ENCODE measurements around the gene RAB7B.

The RAB7B gene

GRCh38 chr1:205955499-205955898, 47.7 kb downstream of the RAB7B start:
- TF ChIP-seq CTCF (IDR thresholded peaks at IDR 0.05; ENCODE audit: control insufficient read depth, insufficient read depth, low read depth, low read length, missing control alignments): no peak
- no peak for DNase-seq (ENCODE audit: low read depth)
- no peak overlapping the region for H3K4me3 ChIP-seq (ENCODE audit: control insufficient read depth, low read depth, low read length)

- no peak for TF ChIP-seq CTCF (IDR thresholded peaks at IDR 0.05; ENCODE audit: control insufficient read depth, insufficient read depth, low read depth, low read length, missing control alignments)
- H3K4me3 ChIP-seq (ENCODE audit: control insufficient read depth, low read depth, low read length): no peak overlapping the region
- DNase-seq (ENCODE audit: low read depth): no peak
Measured at GRCh38 chr1:205954819-205955404, 48.3 kb downstream of the RAB7B start.

DNA sequence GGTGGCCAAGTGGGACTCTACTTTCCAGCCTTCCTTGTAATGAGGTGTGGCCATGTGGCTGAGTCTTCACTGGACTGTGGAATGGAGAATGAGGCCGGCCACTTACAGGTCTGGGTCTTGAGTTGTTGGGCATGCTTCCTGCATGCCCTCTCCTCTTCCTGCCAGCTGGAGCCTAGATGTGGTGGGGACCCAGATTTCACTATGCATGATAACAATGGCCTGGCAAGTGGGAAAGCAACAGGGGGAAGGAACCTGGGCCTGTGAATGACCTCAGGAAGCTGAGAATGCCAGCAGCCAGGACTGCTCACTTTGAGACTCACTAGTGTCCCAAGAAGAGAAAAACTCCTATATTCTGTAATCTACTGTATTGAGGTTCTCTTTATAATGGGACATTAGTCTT, 51.4 kb downstream of the RAB7B start:
- no peak for DNase-seq (ENCODE audit: low read depth)
- H3K4me3 ChIP-seq (ENCODE audit: control insufficient read depth, low read depth, low read length): no peak overlapping the region
- no peak for TF ChIP-seq CTCF (IDR thresholded peaks at IDR 0.05; ENCODE audit: control insufficient read depth, insufficient read depth, low read depth, low read length, missing control alignments)

DNA sequence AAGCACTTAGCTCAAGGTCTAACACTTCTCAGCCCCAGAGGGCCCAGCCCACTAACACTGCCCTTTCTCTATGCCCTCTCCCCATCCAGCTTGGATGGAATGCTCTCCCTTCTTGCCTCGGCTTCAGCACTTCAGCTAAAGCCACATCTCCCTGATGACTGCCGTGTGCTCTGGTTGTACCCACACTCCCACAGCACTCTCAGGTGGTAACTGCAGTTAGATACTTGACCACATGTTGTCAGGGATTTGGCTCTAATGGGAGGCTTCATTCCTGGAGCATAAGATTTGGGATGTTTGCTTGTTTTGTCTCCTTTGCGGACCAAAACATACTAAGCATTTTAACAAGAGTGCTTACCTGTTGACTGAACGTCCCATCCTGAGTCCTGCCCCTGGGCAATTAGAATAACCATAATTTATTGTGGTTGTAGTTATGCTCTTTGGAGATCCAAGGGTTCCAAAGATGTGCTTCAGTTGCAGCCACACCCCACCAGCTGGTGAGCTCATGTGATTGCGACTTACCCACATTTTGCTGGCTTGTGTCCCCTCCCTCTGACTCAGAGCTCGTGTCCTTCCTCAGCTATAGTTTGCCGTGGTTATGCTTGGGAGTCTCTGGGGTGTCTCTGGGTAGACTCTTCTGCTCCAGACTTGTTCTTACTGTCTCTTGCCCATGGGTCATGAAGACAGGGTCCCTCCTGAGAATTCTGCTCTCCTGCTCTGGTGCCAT, 52.2 kb downstream of the RAB7B start:
- H3K4me3 ChIP-seq (ENCODE audit: control insufficient read depth, low read depth, low read length): no peak overlapping the region
- no peak for DNase-seq (ENCODE audit: low read depth)
- no peak for TF ChIP-seq CTCF (IDR thresholded peaks at IDR 0.05; ENCODE audit: control insufficient read depth, insufficient read depth, low read depth, low read length, missing control alignments)

GRCh38 chr1:205950280-205950679, 52.9 kb downstream of the RAB7B start:
- H3K4me3 ChIP-seq (ENCODE audit: control insufficient read depth, low read depth, low read length): no peak overlapping the region
- no peak for TF ChIP-seq CTCF (IDR thresholded peaks at IDR 0.05; ENCODE audit: control insufficient read depth, insufficient read depth, low read depth, low read length, missing control alignments)
- DNase-seq (ENCODE audit: low read depth): no peak

- DNase-seq (ENCODE audit: low read depth): no peak
- H3K4me3 ChIP-seq (ENCODE audit: control insufficient read depth, low read depth, low read length): no peak overlapping the region
- TF ChIP-seq CTCF (IDR thresholded peaks at IDR 0.05; ENCODE audit: control insufficient read depth, insufficient read depth, low read depth, low read length, missing control alignments): no peak
Measured at GRCh38 chr1:205949753-205950152, 53.4 kb downstream of the RAB7B start.
